Esophagus squamous epithelium (tissue), 5 donors: Measurements from ENCODE around the gene EBPL. TPM values are rescaled to one million over a fixed set of nuclear protein-coding genes. Genes with fewer than 3 reads are reported as not detected.

ENCODE experiments used
- DNase-seq: peaks from one replicate; lab custom pipeline; 2025; lab: John Stamatoyannopoulos, UW
- H3K27ac ChIP-seq, 4 donors: fragments of 200-600 bp; sonication (generic); one replicate each; pipeline ENCODE4 v1.5.1; 2016 to 2019; ENCODE audit warnings: mild to moderate bottlenecking in 1 of 4
- H3K27me3 ChIP-seq, 4 donors: fragments of 200-600 bp; sonication (generic); 1 replicate in 3 of 4; 2 replicates in 1 of 4; pipeline versions ENCODE4 v1.5.1 to v1.6.0; 2017 to 2021; ENCODE audit warnings: antibody characterized with exemption in 1 of 4
- H3K36me3 ChIP-seq, 3 donors: fragments of 200-600 bp; sonication (generic); one replicate each; pipeline ENCODE4 v1.5.1; 2016 to 2019
- H3K4me1 ChIP-seq, 3 donors: fragments of 200-600 bp; sonication (generic); one replicate each; pipeline ENCODE4 v1.5.1; 2017 to 2019
- H3K4me3 ChIP-seq, 4 donors: fragments of 200-600 bp; sonication (generic); 1 replicate in 3 of 4; 2 replicates in 1 of 4; pipeline ENCODE4 v1.5.1; 2016 to 2019; ENCODE audit warnings: mild to moderate bottlenecking in 2 of 4, moderate library complexity in 1 of 4
- H3K9me3 ChIP-seq, 3 donors: fragments of 200-600 bp; sonication (generic); one replicate each; pipeline ENCODE4 v1.5.1; 2016 to 2019
- POLR2A ChIP-seq, 4 donors: fragments of 450-650 bp; IDR thresholded peaks; one replicate each; pipeline ENCODE4 v1.6.1; 2017; ENCODE audit warnings: antibody characterized with exemption in 4 of 4, mild to moderate bottlenecking in 4 of 4, moderate library complexity in 3 of 4
- WGBS, 2 donors: methylation state at CpG; one replicate each; pipeline ENCODE4 v1.1.5; 2018; 5-methylcytosine and 5-hydroxymethylcytosine counted together
- intact Hi-C: fragments of 100-400 bp; cut with DNase I; formaldehyde crosslinking; loops from one replicate; pipeline ENCODE4 v1.15.0; 2022
- total RNA-seq, 4 donors: library from RNA; depleted of rRNA; stranded (reverse); fragments of >200 nt; gene quantifications; one replicate each; pipeline ENCODE4 v1.1.0, GENCODE V29; 2016
- TF ChIP-seq, protein P1 (sequence below), 6 experiments: fragments of 450-650 bp in 4 of 6; fragments of 200-600 bp in 2 of 6; sonication (generic) in 2 of 6; IDR thresholded peaks; one replicate each; pipeline ENCODE4 v1.5.1; 2016 to 2019; ENCODE audit warnings: antibody characterized with exemption in 6 of 6, mild to moderate bottlenecking in 4 of 6, moderate library complexity in 4 of 6
- donor health status: DM: yes; HTN: yes; CAD: no.

Gene EBPL
- total RNA-seq, 4 donors from 2014 or later, result 117 to 146 (median 127) TPM

DNA sequence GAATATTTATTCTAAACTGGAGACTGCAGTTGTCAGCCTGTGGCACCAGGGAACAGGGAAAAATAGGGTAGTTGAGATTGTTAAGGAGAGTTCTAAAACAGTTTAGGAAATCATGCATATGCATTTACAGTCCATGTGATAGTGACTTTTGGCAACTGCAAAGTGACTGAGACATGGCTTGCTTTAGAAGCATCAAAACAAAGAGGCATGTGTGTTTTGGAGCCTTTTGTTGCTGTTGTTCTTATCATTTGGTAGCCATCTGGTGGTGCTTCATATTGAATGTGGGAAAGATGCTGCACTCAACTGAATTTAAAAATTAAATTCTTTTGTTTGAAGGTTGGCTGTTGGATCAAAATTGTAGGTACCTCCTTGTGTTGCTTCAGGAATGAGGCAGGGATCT lies 10.2 kb upstream of the EBPL start:
- no peaks in the 10 kb centered on the region for H3K9me3 ChIP-seq
- TF ChIP-seq POLR2A (IDR thresholded peaks at IDR 0.05), result no peak
- TF ChIP-seq, protein P1, sequence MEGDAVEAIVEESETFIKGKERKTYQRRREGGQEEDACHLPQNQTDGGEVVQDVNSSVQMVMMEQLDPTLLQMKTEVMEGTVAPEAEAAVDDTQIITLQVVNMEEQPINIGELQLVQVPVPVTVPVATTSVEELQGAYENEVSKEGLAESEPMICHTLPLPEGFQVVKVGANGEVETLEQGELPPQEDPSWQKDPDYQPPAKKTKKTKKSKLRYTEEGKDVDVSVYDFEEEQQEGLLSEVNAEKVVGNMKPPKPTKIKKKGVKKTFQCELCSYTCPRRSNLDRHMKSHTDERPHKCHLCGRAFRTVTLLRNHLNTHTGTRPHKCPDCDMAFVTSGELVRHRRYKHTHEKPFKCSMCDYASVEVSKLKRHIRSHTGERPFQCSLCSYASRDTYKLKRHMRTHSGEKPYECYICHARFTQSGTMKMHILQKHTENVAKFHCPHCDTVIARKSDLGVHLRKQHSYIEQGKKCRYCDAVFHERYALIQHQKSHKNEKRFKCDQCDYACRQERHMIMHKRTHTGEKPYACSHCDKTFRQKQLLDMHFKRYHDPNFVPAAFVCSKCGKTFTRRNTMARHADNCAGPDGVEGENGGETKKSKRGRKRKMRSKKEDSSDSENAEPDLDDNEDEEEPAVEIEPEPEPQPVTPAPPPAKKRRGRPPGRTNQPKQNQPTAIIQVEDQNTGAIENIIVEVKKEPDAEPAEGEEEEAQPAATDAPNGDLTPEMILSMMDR (IDR thresholded peaks at IDR 0.05), result no peak
- intact Hi-C loops, result no loop called here
- no peak overlapping the region for H3K27ac ChIP-seq
- peaks cover 0 to 76% (median 14%) of the 10 kb centered on the region in 3 donors for H3K36me3 ChIP-seq
- no peaks in the 10 kb centered on the region for H3K27me3 ChIP-seq
- DNase-seq, result no peak
- no peaks in the 10 kb centered on the region for H3K4me1 ChIP-seq
- H3K4me3 ChIP-seq, result no peak overlapping the region

DNA sequence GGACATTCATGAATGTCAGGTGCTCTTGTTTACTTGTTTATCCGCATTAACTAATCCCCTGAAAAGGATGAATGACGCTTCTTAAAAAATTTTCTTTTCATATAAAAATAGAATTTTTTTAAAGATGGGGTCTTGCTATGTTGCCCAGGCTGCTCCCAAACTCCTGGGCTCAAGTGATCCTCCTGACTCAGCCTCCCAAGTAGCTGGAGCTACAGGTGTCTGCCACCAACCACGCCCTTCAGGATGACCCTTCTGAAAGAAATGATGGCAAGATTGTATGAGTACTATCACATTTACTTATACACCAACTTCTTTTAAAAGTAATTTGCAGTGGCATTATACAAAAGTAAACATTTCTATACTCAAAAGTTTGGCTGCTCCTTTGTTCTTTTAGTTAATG lies 6.2 kb upstream of the EBPL start:
- intact Hi-C loops, result no loop called here
- Histone ChIP-seq H3K4me3 (no peak overlapping the region), H3K36me3 (peaks cover 0 to 40% (median 10%) of the 10 kb centered on the region in 3 donors), H3K27ac (no peak overlapping the region), H3K4me1 (peaks cover 0 to 3% (median 0%) of the 10 kb centered on the region in 3 donors), H3K27me3 (no peaks in the 10 kb centered on the region), H3K9me3 (no peaks in the 10 kb centered on the region)
- no peak for DNase-seq
- WGBS, 2 donors, result 95 to 100% methylated on average over 3 of the region's 3 CpGs
- no peak for TF ChIP-seq POLR2A (IDR thresholded peaks at IDR 0.05)
- TF ChIP-seq, protein P1 (IDR thresholded peaks at IDR 0.05), result no peak

DNA sequence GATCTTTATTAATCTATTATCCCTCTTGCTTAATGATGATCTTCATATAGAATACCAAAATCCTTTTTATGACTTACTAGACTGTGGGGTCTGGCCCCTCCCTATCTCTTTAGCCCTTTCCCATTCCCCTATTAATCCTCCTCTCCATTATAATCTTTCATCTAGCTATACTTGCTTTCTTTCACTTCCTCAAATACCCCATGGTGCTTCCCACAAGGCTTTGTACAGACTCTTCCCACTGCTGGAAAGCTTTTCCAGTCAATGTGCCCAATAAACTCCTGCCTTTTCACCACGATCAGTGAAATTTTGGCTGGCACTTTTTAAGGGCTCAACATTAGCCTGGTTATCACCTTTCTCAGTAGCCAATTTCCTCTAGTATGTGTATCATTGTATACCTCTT lies 3.2 kb upstream of the EBPL start:
- TF ChIP-seq, protein P1 (IDR thresholded peaks at IDR 0.05), result no peak
- TF ChIP-seq POLR2A (IDR thresholded peaks at IDR 0.05), result no peak
- peaks cover 0 to 27% (median 7%) of the 10 kb centered on the region in 3 donors for H3K4me1 ChIP-seq
- peaks cover 0 to 13% (median 0%) of the 10 kb centered on the region in 3 donors for H3K36me3 ChIP-seq
- 64 to 79% methylated on average over 1 of the region's 1 CpG for WGBS, 2 donors
- H3K4me3 ChIP-seq, result no peak overlapping the region
- no peak for DNase-seq
- H3K9me3 ChIP-seq, result no peaks in the 10 kb centered on the region
- intact Hi-C loops, result no loop called here
- no peak overlapping the region for H3K27ac ChIP-seq
- no peaks in the 10 kb centered on the region for H3K27me3 ChIP-seq

DNA sequence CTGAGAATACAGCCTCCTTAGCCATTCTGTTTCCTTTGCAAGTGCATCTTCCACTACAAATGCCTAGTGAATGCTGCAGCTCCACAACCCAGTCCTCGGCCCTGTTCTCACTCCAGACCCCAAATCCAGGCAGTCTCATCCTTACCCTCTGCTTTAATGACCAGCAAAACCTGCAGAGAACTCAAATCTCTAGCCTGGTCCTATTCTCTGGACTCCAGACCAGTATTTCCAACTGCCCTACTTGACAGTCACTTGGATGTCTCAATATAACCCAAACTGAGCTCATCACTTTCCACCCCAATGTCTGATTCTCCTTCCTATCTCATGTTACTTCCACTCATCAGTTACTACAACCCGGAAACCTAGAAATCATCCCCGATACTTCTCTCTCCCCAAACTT lies 2.6 kb upstream of the EBPL start:
- Histone ChIP-seq H3K4me3 (no peak overlapping the region), H3K27me3 (no peaks in the 10 kb centered on the region), H3K4me1 (peaks cover 3 to 32% (median 7%) of the 10 kb centered on the region in 3 donors), H3K27ac (no peak overlapping the region), H3K36me3 (peaks cover 0 to 12% (median 0%) of the 10 kb centered on the region in 3 donors), H3K9me3 (no peaks in the 10 kb centered on the region)
- intact Hi-C loops, result no loop called here
- no peak for DNase-seq
- WGBS, 2 donors, result 83 to 86% methylated on average over 3 of the region's 3 CpGs
- no peak for TF ChIP-seq POLR2A (IDR thresholded peaks at IDR 0.05)
- TF ChIP-seq, protein P1 (IDR thresholded peaks at IDR 0.05), result no peak

DNA sequence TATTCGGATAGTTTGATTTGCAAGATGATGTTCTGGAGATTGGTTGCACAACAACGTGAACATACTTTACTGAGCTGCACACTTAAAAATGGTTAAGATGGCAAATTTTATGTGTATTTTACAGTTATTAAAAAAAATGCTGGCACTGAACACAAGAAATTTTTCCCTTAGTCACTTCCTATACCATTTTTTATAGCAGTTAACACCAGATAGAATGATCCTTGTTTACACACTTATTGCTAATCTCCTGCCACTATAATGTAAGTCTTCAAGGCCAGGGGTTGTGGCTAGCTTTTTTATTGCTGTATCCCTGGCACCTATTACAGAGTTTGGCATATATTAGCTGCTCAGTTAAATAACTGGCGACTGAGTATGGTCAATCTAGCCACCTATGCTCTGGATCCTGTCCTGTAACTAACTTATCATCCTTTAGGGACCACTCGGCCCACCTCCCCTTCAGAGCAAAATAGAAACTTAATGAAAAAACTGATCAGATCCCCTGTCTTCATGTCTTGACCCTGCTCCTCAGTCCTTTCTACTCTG lies 2.0 kb upstream of the EBPL start:
- H3K27me3 ChIP-seq, result no peaks in the 10 kb centered on the region
- no peak overlapping the region for H3K4me3 ChIP-seq
- TF ChIP-seq, protein P1 (IDR thresholded peaks at IDR 0.05), result no peak
- H3K27ac ChIP-seq, result no peak overlapping the region
- H3K9me3 ChIP-seq, result no peaks in the 10 kb centered on the region
- 76 to 81% methylated on average over 4 of the region's 4 CpGs for WGBS, 2 donors
- no peak for DNase-seq
- H3K36me3 ChIP-seq, result peaks cover 0 to 7% (median 0%) of the 10 kb centered on the region in 3 donors
- intact Hi-C loops, result no loop called here
- H3K4me1 ChIP-seq, result peaks cover 3 to 39% (median 7%) of the 10 kb centered on the region in 3 donors
